D721Med (cell line): Measurements from ENCODE around the gene RIMS1.

Experiments used
- DNase-seq: peaks from one replicate; pipeline ENCODE4 v3.0.0; 2011; ENCODE audit warnings: low spot score; ENCODE audit not compliant: insufficient read length
- FAIRE-seq: peaks from 2 replicates; lab custom pipeline; 2011; peaks lifted over from hg19 to GRCh38; lab: Jason Lieb, UNC
- TF ChIP-seq, protein P1 (sequence below): IDR thresholded peaks from 2 replicates; pipeline ENCODE4 v1.5.1; 2012; ENCODE audit warnings: mild to moderate bottlenecking, control low read depth; ENCODE audit not compliant: insufficient read depth; ENCODE audit errors: missing control alignments

The RIMS1 gene

GRCh38 chr6:72250664-72251063, 364.3 kb downstream of the RIMS1 start:
- TF ChIP-seq, protein P1, sequence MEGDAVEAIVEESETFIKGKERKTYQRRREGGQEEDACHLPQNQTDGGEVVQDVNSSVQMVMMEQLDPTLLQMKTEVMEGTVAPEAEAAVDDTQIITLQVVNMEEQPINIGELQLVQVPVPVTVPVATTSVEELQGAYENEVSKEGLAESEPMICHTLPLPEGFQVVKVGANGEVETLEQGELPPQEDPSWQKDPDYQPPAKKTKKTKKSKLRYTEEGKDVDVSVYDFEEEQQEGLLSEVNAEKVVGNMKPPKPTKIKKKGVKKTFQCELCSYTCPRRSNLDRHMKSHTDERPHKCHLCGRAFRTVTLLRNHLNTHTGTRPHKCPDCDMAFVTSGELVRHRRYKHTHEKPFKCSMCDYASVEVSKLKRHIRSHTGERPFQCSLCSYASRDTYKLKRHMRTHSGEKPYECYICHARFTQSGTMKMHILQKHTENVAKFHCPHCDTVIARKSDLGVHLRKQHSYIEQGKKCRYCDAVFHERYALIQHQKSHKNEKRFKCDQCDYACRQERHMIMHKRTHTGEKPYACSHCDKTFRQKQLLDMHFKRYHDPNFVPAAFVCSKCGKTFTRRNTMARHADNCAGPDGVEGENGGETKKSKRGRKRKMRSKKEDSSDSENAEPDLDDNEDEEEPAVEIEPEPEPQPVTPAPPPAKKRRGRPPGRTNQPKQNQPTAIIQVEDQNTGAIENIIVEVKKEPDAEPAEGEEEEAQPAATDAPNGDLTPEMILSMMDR, result peak; percentile 14
- no peak for DNase-seq

DNA sequence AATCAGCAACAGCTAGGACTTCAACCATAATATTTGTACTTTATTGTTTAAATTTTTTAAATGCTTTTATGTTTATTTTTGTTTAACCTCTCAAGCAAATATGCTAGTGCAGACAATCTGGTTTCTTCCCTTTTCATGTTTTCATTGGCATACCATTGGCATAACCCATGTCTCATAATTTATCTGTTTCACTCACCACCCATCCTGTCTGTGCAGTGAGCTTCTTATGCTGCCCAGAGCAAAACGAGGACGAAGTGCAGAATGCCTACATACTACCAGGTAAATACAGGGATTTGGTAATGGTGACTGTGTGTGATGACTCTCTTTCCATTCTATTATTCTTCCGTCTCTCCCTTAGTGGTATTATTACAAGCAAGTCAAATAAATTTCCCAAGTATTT, 374.1 kb downstream of the RIMS1 start:
- TF ChIP-seq, protein P1, result no peak
- DNase-seq (no peak), FAIRE-seq (no peak)

More at GRCh38 chr6:72250664-72251063, 364.3 kb downstream of the RIMS1 start:
- no peak for FAIRE-seq

DNA sequence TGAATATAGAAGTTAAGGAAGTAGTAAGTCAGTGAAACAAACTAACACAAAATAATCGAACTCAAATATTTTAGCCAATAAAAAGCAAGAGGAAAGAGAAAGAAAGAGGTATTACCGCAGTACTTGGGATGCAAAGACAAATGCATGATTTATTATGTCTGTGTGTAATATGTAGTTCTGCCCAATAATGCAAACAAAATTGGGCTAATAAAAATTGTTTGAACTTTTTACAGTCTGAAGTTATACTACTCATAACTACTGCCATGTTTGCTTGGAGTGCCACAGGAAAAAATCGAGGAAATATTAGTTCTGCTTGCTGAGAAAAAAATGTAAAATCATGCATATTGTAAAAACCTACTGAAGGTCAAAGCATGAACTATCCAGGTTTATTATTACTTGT, 375.2 kb downstream of the RIMS1 start:
- FAIRE-seq (no peak), DNase-seq (no peak)
- TF ChIP-seq, protein P1, result no peak

- FAIRE-seq (no peak), DNase-seq (no peak)
- TF ChIP-seq, protein P1, result no peak
These were observed 375.9 kb downstream of the RIMS1 start for GRCh38 chr6:72262254-72262653.

DNA sequence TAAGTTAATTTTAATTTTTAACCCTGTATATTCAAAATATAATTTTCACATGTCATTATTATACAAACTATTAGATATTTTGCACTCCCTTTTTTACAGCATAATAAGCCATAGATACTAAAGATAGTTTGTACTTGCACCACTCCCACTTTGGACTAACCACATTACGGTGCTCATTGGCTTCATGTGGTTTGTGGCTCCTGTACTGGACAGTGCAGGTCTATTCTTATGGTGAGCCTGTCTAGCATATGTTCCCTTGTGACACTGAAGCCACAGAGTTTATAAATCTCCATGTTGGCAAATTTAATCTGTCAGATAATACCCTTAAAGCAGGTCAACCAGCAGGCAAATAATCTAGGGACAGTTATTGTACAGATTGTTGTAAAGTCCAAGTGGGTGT, 381.1 kb downstream of the RIMS1 start:
- peak; percentile 99 for FAIRE-seq
- TF ChIP-seq, protein P1, result no peak
- no peak for DNase-seq

DNA sequence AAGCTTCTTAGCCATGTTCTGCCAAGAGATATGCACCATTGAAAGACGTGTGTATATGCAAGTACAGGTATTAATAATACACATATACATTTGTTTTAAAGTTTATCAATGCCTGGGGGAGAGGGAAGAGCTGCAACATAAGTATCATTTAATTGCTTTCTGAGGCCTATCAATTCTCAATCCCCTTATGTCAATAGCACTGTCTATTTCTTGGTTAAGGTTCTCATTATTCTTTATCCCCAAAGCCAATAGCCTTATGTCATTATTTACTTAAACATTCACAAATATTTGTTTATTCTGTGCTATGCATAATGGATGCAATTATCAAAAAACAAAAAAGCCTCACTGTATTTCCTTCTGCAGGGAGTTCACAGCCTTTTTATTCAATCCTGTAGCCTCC, 385.2 kb downstream of the RIMS1 start:
- no peak for DNase-seq
- FAIRE-seq, result peak; percentile 94
- TF ChIP-seq, protein P1, result no peak

DNA sequence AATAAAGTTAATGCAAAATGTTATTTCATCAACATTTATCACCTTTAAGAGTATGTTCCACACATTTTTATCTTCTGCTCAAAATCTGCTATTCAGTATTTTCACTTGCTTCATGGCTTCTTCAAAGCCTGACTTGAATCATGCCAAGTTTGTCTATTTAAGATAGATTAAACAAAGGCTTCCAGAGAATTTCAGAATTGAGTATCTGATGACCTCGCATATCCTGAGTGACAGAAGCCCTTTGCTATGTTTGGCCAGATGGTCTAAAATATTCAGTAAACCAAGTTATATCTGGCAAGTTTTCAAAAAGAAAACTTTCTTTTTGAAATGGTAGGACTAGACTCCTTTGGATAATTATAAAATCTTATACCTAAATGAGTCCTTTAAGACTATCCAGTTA, 386.6 kb downstream of the RIMS1 start:
- DNase-seq (no peak), FAIRE-seq (no peak)
- TF ChIP-seq, protein P1, result no peak
